ENCODE measurements around the gene KIF26A.
"Not testable (repeated sequence)": the region's sequence is repeated elsewhere in the genome, so short reads cannot be mapped to it uniquely, and the experiment has no call there.

Gene KIF26A

DNA sequence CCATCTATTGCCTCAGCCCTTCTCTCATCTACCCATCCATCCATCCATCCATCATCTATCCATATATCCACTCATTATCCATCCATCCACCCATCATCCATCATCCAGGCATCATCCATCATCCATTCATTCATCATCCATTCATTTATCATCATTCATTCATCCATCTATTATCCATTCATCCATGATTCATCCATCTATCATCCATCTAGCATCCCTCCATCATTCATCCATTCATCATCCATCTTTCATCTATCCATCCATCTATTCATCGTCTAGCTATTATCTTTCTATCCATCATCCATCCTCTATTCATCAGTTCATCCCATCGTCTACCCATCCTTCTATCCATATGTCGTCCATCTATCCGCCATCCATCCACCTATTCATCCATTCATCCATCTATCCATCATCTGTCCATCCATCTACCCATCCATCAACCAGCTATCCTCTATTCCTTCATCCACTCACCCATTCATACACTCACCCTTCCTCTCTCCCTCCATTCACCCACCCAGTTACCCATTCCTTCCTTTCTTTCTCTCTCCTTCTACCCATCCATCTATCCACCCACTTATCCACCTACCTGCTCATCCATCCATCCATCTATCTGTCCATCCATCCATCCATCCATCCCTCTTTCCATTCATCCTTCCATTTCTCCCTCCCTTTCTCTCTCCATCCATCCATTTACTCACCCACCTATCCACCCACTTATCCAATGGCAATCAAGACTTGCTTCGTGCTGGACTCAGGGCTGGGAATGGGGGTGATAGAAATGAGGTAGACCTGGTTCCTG is 59.3 kb downstream of the KIF26A start:
- no peak overlapping the region for H3K27ac Mint-ChIP-seq
- no peaks in the 10 kb centered on the region for H3K27me3 Mint-ChIP-seq
- H3K9me3 Mint-ChIP-seq, result no peaks in the 10 kb centered on the region
- no peaks in the 10 kb centered on the region for H3K36me3 Mint-ChIP-seq (ENCODE audit: low read depth)
- H3K4me1 Mint-ChIP-seq (ENCODE audit: low read depth), result peaks cover 3% of the 10 kb centered on the region
- no peak overlapping the region for H3K4me3 Mint-ChIP-seq

DNA sequence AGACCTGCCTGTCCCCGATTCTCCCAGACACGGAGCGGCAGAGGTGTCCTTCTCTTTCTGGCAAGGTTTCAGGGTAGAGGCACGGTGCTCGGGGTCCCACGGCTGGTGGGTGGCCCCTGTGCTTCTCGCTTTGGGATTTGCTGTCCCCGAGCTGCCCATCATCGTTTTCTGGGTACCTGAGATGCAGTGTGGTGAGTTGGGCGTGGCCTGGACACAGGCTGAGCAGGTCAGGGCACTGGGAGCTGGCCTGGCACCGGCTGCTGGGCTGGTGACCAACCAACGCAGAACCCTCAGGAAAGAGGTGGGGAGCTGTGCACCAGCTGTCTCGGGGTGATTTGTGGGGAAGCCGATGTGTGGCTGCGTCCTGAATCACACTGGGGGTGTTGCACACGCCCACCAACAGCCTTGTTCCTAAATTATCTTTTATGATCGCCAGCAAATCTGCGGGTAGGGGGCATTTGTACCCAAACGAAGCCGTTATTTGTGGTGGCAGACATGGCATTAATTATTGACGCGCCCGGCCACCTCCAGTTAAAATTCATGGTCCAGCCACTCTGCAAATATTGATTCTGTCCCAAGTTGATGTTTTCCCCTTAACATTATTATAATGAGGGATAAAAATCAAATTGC is 61.0 kb downstream of the KIF26A start:
- Mint-ChIP-seq H3K9me3 (no peaks in the 10 kb centered on the region), H3K4me1 (ENCODE audit: low read depth) (peaks cover 3% of the 10 kb centered on the region), H3K27me3 (no peaks in the 10 kb centered on the region), H3K4me3 (no peak overlapping the region), H3K36me3 (ENCODE audit: low read depth) (no peaks in the 10 kb centered on the region), H3K27ac (no peak overlapping the region)

DNA sequence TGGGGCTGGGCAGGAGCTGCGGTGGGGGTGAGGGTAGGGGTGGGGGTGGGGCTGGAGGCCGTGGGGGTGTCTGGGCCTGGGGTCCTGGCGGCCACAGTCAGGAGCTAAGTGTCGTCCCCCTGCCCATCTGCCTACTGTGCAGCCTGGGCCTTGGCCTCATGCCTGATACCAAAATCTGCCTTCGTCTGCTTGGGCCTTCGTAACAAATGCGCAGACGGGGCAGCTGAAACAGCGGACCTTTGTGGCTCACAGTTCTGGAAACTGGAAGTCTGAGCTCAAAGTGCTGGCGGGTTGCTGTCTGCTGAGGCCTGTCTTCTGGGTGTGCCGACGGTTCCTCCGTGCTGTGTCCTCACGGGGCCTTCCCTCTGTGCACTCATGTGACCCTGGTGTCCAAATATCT is 61.7 kb downstream of the KIF26A start:
- Mint-ChIP-seq H3K27me3 (no peaks in the 10 kb centered on the region), H3K27ac (no peak overlapping the region), H3K36me3 (ENCODE audit: low read depth) (no peaks in the 10 kb centered on the region), H3K9me3 (no peaks in the 10 kb centered on the region), H3K4me3 (no peak overlapping the region), H3K4me1 (ENCODE audit: low read depth) (peaks cover 3% of the 10 kb centered on the region)

DNA sequence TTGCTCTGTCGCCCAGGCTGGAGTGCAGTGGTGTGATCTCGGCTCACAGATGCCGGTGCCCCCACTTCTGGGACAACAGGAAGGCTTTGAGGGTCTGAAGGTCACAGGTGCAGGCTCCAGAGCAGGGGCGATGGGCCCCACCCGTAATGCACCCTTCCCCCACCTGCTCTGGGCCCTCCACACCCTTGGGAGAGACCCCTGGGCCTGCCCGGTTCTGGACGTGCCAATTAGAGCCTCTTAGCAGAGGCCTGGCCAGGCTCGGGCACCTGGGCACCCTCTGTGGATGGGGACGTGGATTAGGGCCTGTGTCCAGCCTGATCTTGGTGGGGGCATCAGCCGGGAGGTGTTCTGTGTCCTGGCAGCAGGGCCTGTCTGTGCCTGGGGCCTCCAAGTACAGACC is 62.2 kb downstream of the KIF26A start:
- H3K9me3 Mint-ChIP-seq, result no peaks in the 10 kb centered on the region
- H3K4me3 Mint-ChIP-seq, result no peak overlapping the region
- no peaks in the 10 kb centered on the region for H3K27me3 Mint-ChIP-seq
- peaks cover 3% of the 10 kb centered on the region for H3K4me1 Mint-ChIP-seq (ENCODE audit: low read depth)
- H3K36me3 Mint-ChIP-seq (ENCODE audit: low read depth), result no peaks in the 10 kb centered on the region
- H3K27ac Mint-ChIP-seq, result no peak overlapping the region

DNA sequence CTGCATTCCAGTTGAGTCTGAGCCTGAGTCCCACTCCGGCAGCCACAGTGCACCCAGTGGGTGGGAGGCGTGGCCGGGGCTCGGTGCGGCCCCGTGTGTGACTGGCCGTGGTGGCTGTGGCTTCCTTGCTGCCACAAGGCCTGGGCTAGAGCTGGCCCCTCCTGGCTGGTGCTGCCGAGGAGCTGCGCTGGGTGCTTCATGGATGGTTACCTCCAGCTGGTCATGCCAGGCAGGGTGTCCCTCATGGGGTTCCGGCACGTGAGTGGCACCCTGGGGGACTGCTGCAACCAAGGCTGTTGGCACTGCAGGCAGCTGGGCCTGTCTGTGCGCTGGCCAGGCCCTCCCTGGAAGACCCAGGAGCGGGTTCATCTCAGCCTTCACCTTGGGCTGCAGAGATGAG is 62.7 kb downstream of the KIF26A start:
- Mint-ChIP-seq H3K4me1 (ENCODE audit: low read depth) (peaks cover under 1% of the 10 kb centered on the region), H3K27ac (no peak overlapping the region), H3K9me3 (no peaks in the 10 kb centered on the region), H3K36me3 (ENCODE audit: low read depth) (no peaks in the 10 kb centered on the region), H3K27me3 (no peaks in the 10 kb centered on the region), H3K4me3 (no peak overlapping the region)

DNA sequence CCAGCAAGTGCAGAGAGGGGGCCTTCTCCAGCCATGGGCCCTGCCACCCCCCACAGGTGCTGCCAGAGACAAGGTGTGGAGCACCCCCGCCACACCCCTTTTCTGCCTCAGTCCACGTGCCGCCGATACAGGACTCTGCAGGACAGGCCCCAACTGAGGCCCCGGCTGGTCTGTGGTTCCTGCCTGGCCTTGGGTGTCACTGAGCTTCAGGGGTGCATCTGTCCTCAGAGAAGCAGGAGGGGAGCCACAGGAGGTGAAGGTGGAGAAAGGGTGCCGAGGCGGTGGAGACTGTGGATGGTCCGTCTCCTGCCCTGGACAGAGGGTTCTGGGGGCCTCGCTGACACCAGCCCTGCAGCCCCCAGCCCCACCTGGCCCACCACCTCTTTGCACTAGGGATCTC is 63.1 kb downstream of the KIF26A start:
- Mint-ChIP-seq H3K27ac (no peak overlapping the region), H3K4me1 (ENCODE audit: low read depth) (no peaks in the 10 kb centered on the region), H3K27me3 (no peaks in the 10 kb centered on the region)

DNA sequence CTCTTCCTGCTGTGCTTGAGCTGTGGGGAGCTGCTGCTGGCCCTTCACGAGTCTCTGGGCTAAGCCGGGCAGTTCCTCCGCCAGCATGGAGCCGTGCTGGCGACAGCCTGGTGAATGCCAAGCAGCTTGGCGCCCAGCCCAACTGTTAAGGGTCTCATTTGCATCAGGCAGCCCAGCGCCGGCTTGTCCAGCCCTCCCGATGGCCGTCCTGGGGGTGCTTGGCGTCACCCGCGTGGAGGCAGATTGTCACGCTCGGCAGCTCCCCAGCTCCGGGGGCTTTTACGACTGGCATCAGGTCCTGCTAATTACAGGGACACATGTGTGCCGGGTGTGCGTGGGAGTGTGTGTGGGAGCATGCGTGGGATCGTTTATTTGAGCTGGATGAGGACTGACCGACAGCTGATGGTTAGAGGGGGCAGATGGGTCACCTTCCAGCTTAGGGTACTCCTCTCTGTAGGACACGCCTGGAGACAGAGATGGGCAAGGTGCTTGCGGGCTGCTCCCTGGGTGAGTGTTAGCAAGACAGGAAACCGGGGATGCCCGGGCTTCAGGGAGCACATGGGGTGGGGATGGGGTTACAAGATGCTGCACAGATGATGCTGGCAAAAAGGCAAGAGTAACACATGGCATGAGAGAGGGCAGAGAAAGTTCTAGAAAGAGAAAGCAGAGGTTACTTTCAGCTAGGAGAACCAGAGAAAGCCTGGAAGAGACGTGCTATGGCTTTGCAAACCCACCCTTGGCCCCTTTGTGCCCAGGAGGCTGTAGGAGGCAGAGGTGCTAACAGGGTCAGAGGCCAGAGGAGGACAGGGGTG is 64.1 kb downstream of the KIF26A start:
- Mint-ChIP-seq H3K4me3 (no peak overlapping the region), H3K27me3 (no peaks in the 10 kb centered on the region), H3K36me3 (ENCODE audit: low read depth) (no peaks in the 10 kb centered on the region), H3K9me3 (no peaks in the 10 kb centered on the region), H3K4me1 (ENCODE audit: low read depth) (no peaks in the 10 kb centered on the region), H3K27ac (no peak overlapping the region)

More for the DNA sequence above, 63.1 kb downstream of the KIF26A start:
- Mint-ChIP-seq H3K36me3 (ENCODE audit: low read depth) (no peaks in the 10 kb centered on the region), H3K9me3 (no peaks in the 10 kb centered on the region), H3K4me3 (no peak overlapping the region)

DNA sequence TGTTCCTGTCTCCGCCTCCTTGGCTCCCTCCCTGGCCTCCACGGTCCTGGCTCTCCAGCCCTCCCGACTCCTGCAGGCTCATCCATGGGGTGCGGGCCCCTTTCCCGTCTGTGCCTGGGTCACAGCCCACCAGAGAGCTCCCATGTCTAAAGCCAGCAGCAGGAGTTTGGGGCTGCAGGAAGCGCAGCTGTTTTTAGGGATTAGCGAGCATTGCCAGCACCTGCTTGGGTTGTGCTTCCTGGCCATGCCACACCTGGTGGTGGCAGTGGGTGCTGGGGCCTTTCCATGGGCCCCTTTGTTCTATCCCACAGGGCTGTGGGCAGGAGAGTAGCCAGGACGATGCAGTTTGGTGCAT is 64.7 kb downstream of the KIF26A start:
- Mint-ChIP-seq H3K36me3 (ENCODE audit: low read depth) (no peaks in the 10 kb centered on the region), H3K4me3 (no peak overlapping the region), H3K4me1 (ENCODE audit: low read depth) (no peaks in the 10 kb centered on the region), H3K9me3 (no peaks in the 10 kb centered on the region), H3K27ac (no peak overlapping the region), H3K27me3 (no peaks in the 10 kb centered on the region)

DNA sequence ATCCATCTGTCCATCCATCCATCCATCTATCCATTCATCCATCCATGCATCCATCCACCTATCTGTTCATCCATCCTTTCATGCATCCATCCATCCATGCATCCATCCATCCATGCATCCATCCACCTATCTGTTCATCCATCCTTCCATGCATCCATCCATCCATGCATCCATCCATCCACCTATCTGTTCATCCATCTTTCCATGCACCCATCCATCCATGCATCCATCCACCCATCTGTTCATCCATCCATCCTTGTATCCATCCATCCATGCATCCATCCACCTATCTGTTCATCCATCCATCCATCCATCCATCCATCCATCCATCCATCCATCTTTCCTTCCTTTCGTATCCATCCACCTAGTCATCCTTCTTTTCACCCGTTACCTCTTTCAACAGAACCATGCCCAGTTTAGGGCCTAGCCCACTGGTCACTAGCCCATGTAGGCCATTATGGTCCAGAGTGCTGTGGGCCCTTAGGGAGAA is 66.3 kb downstream of the KIF26A start:
- Mint-ChIP-seq H3K9me3 (no peaks in the 10 kb centered on the region), H3K27ac (no peak overlapping the region), H3K4me3 (no peak overlapping the region), H3K27me3 (no peaks in the 10 kb centered on the region), H3K36me3 (ENCODE audit: low read depth) (no peaks in the 10 kb centered on the region), H3K4me1 (ENCODE audit: low read depth) (no peaks in the 10 kb centered on the region)

DNA sequence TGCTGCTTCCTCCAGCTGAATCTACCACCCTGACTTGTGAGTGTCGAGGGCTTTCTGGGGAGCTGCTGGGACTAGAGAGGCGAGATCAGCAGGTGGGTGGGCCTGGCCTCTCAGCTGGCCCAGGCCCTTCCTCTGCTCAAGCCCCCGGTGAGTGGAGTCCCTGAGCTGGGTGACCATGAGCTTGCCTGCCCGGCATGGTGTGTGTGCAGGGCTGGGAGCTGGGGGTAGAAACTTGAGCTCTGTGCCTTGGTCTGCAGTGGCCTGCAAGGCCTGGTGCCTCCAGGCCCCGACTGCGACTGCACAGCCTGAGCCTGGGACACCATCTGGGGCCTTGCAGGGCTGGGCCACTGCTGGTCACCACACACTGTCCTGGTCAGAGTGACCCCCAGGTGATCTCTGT is 67.4 kb downstream of the KIF26A start:
- Mint-ChIP-seq H3K27me3 (no peaks in the 10 kb centered on the region), H3K4me3 (no peak overlapping the region), H3K9me3 (no peaks in the 10 kb centered on the region), H3K27ac (no peak overlapping the region), H3K36me3 (ENCODE audit: low read depth) (no peaks in the 10 kb centered on the region), H3K4me1 (ENCODE audit: low read depth) (no peaks in the 10 kb centered on the region)

DNA sequence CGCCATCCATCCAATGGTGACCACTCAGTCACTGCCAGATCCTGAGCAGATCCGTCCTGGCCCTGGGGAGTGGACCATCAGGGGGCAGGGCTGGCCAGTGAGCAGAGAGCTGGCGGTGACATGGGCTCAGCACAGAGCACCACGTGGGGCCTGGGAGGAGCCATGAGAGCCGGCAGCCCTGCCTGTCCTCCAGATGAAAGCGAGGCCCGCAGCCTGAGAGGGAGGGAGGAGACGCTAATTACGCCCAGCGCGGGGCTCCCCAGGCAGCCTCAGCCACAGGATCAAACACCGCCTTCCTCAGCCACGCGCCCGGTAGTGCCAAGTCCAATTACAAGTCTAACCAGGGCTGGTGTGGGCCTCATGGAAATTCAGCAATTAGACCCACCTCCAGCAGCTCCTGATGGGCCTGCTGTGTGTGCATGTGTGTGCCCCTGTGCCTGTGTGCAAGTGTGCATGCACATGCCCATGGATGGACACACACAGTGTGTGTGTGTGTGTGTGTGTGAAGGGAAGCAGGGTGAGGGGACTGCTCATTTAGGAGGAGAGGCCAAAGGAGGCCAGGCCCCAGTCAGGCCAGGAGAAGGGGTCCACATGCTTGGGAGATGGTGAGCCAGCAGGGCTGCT is 68.0 kb downstream of the KIF26A start:
- Mint-ChIP-seq H3K27me3 (no peaks in the 10 kb centered on the region), H3K9me3 (no peaks in the 10 kb centered on the region), H3K36me3 (ENCODE audit: low read depth) (no peaks in the 10 kb centered on the region), H3K4me1 (ENCODE audit: low read depth) (no peaks in the 10 kb centered on the region), H3K27ac (no peak overlapping the region), H3K4me3 (no peak overlapping the region)

DNA sequence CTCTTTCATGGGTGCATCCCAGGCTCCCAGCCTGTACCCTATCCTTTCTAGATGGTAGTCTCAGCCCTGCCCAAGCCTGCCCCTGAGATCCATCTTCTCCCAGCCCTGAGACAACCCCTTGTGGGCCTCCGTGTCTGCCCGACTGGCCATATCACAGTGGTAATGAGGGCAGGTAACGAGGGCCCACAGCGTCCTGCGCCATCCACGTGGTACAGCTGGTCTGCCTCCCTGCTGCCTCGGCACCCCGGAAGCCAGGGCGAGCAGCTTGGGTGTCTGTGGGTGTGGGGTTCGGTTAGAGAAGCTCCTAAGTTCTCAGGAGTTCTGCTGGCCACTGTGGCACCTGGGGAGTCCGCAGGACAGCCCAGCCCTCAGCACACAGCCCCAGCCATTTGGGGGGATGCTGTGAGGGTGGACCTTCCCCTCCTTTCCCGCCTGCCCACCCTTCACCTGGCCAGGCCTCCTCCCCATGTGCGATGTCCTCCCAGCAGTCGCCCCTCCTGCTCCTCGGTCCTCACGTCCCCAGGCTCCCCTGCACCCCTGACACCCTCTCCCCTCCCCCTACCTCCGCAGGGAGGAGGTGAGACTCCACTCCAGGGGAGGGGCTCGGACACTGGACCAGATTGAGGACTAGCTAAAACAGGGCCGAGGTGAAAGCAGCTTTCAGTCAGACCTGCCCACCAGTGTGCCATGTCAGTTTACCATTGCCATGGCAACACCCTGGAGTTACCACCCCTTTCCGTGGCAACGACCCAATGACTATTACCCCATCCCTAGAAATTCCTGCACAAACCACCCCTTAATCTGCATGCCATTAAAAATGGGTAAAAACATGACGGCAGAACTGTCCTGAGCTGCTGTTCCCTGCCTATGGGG is 69.0 kb downstream of the KIF26A start:
- Mint-ChIP-seq H3K4me3 (no peak overlapping the region), H3K4me1 (ENCODE audit: low read depth) (no peaks in the 10 kb centered on the region), H3K27me3 (no peaks in the 10 kb centered on the region), H3K9me3 (no peaks in the 10 kb centered on the region), H3K27ac (no peak overlapping the region), H3K36me3 (ENCODE audit: low read depth) (no peaks in the 10 kb centered on the region)

DNA sequence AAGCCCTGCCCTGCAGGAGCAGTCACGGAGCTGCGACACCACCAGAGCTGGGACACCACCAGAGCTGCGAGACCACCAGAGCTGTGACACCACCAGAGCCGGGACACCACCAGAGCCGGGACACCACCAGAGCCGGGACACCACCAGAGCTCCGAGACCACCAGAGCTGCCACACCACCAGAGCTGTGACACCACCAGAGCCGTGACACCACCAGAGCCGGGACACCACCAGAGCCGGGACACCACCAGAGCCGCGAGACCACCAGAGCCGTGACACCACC is 69.6 kb downstream of the KIF26A start:
- not testable (repeated sequence) for H3K27ac Mint-ChIP-seq; H3K4me3 Mint-ChIP-seq; H3K9me3 Mint-ChIP-seq; H3K4me1 Mint-ChIP-seq (ENCODE audit: low read depth); H3K27me3 Mint-ChIP-seq; H3K36me3 Mint-ChIP-seq (ENCODE audit: low read depth)

DNA sequence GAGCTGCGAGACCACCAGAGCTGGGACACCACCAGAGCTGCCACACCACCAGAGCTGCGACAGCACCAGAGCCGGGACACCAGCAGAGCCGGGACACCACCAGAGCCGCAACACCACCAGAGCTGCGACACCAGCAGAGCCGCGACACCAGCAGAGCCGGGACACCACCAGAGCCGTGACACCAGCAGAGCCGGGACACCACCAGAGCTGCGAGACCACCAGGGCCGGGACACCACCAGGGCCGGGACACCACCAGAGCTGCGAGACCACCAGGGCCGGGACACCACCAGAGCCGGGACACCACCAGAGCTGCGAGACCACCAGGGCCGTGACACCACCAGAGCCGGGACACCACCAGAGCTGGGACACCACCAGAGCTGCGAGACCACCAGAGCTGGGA is 69.9 kb downstream of the KIF26A start:
- not testable (repeated sequence) for H3K9me3 Mint-ChIP-seq; H3K4me3 Mint-ChIP-seq; H3K27me3 Mint-ChIP-seq; H3K36me3 Mint-ChIP-seq (ENCODE audit: low read depth); H3K4me1 Mint-ChIP-seq (ENCODE audit: low read depth); H3K27ac Mint-ChIP-seq

Data from stimulated activated naive CD8-positive, alpha-beta T cell treated with anti-CD3 and anti-CD28 coated beads, Interleukin-15, Interleukin-2, amounts not matched to agents 100 ng/mL and 50 ng/mL, for 24 hours (primary cell).